Kidney tubule cell (primary cell): ENCODE data around the gene USP32.

Source experiments
- DNase-seq: peaks from one replicate; pipeline ENCODE4 v3.0.0-alpha.2; 2018; ENCODE audit warnings: low spot score

Gene USP32

DNA sequence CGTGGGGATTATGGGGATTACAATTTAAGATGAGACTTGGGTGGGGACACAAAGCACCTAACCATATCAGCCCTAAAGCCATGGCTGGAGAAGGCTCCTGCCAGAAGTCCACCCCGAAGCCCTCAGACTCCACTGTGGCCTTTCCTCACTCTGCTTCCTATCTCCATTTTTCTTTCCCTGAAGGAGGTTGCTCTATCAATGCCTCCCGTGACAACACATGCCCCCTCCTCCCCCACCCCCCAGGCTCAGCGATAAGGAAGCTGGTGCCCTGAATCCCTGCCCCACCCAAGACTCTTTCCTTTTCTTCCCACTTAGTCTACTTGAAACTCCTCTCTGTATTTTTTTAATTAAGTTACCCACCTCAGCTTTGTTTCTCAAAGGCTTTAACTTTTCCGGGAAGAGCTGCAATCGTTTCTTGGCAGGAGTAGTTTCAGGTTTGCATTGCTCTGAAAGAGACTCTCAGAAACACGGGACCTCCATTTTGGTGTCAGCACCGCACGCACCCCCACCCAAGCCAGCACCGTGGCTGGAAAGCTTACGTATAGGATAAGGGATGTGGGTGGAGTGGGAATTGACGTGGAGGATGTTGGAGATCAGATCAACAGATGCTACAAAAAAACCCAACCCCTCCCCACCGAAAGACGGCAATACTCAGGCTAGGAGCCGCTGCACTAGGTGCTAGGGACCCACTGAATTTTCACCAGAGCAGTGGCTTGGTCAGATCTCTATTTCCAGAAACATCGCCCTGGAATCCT is 257.4 kb downstream of the USP32 start:
- DNase-seq = no peak

DNA sequence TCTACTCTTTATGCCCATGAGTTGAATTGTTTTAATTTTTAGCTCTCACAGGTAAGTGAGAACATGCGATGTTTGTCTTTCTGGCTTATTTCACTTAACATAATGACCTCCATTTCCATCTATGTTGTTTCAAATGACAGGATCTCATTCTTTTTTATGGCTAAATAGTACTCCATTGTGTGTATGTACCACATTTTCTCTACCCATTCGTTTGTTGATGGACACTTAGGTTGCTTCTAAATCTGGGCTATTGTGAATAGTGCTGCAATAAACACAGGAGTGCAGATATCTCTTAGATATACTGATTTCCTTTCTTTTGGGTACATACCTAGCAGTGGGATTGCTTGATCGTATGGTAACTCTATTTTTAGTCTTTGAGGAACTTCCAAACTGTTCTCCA is 261.5 kb downstream of the USP32 start:
- DNase-seq = no peak

DNA sequence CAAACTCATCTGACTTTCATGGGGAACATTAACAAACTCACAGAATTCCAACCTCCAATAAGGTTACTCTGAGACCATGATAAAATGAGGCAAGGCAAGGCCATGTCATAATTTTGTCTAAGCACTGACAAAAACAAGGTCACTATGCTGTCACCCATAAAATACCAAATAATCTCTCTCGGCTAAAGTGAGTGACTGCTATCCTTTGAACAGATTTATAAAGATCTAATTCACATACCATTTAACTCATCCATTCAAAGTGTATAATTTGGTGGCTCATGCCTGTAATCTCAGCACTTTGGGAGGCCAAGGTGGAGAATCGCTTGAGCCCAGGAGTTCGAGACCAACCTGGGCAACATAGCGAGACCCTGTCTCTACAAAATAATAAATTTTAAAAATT is 262.8 kb downstream of the USP32 start:
- DNase-seq = no peak
